Kidney (tissue), 14 donors: ENCODE data around the gene KCNA2. TPM values are rescaled to one million over a fixed set of nuclear protein-coding genes. Genes with fewer than 3 reads are reported as not detected.

Experiments
- DNase-seq, 5 donors: peaks; one replicate each; pipeline ENCODE4 v3.0.0-alpha.2; 2013 to 2020
- FAIRE-seq: peaks from 2 replicates; lab custom pipeline; 2012; peaks lifted over from hg19 to GRCh38; lab: Jason Lieb, UNC
- H3K27ac ChIP-seq, 2 donors: one replicate each; pipeline ENCODE4 v1.7.0; 2013; ENCODE audit warnings: low read depth in 2 of 2, low read length in 2 of 2, inconsistent platforms in 1 of 2
- H3K27me3 ChIP-seq: one replicate; pipeline ENCODE4 v1.7.1; 2013; ENCODE audit warnings: low read length, inconsistent platforms; ENCODE audit not compliant: control insufficient read depth, insufficient read depth
- H3K36me3 ChIP-seq, 3 donors: one replicate each; pipeline versions ENCODE4 v1.7.0 to v1.7.1; 2013; ENCODE audit warnings: low read length in 3 of 3, control low read depth in 1 of 3, inconsistent platforms in 1 of 3; ENCODE audit not compliant: insufficient read depth in 3 of 3, control insufficient read depth in 2 of 3
- H3K4me1 ChIP-seq, 3 donors: one replicate each; pipeline versions ENCODE4 v1.7.0 to v1.7.1; 2013; ENCODE audit warnings: low read length in 3 of 3, inconsistent platforms in 1 of 3, low read depth in 1 of 3; ENCODE audit not compliant: control insufficient read depth in 2 of 3, insufficient read depth in 2 of 3
- H3K4me3 ChIP-seq, 3 donors: one replicate each; pipeline versions ENCODE4 v1.7.0 to v1.8.1; 2013; ENCODE audit warnings: low read length in 3 of 3, control low read depth in 1 of 3, inconsistent platforms in 1 of 3
- H3K9ac ChIP-seq, 3 donors: one replicate each; pipeline versions ENCODE4 v1.7.0 to v1.7.1; 2013; ENCODE audit warnings: low read length in 3 of 3, control low read depth in 1 of 3, inconsistent platforms in 1 of 3
- H3K9me3 ChIP-seq, 3 donors: one replicate each; pipeline versions ENCODE4 v1.7.0 to v1.7.1; 2013; ENCODE audit warnings: low read length in 3 of 3, control low read depth in 1 of 3, inconsistent platforms in 1 of 3; ENCODE audit not compliant: control insufficient read depth in 2 of 3, insufficient read depth in 1 of 3
- intact Hi-C: fragments of 100-400 bp; cut with DNase I; formaldehyde crosslinking; loops from one replicate; pipeline ENCODE4 v1.11.1; 2022
- polyA plus RNA-seq: library from polyadenylated mRNA; stranded (reverse); fragments of 350-450 nt; fragmentation: Illumina TruSeq; extraction: RNeasy Lipid Tissue Mini Kit (QIAGEN cat#74804); gene quantifications from one replicate; pipeline ENCODE4 v1.2.3, GENCODE V29; 2014; ENCODE audit warnings: low read depth, low replicate concordance; ENCODE audit not compliant: insufficient read depth
- total RNA-seq: library from RNA; stranded (reverse); fragmentation: NEBNext Ultra II Directional; extraction: Animal tissue kit (Norgen Biotek cat#: 25700); gene quantifications from one replicate; pipeline ENCODE4 v1.2.1, GENCODE V29; 2021
- TF ChIP-seq, protein P1 (sequence below): IDR thresholded peaks from 3 replicates; pipeline ENCODE4 v1.5.1; 2012; ENCODE audit warnings: mild to moderate bottlenecking, moderate library complexity, borderline replicate concordance; ENCODE audit not compliant: insufficient read depth; ENCODE audit errors: extremely low read depth
- donor health status: control.
- donor health status: control.
- donor health status: control.
- donor health status: control.
- donor health status: control.
- donor health status: DM: yes; HTN: yes; CAD: no.
- donor health status: Normal renal cell carcinoma (clear cell type).

KCNA2 gene
- total and polyA plus RNA-seq, 2 donors from 2014 or later = 0.09 to 1.3 TPM

DNA sequence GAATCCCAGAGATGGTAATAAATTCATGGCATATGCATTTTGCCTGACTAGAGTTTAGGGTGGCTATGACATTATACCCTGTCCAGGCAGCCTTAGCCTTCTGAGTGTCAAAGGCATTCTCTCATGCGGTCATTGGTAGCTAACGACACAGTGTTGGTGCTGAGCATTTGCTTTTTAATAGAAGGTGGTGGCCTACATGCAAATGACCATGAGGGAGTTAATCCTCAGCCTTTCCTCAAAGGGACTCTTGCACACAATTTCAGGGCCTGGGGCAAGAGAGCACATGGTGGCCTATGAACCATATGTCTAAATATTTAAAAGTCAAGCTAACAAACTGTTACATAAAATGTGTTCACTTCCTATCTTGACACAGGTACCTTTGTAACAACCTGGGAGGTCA lies 56.3 kb downstream of the KCNA2 start:
- no peak for DNase-seq
- no peaks in the 10 kb centered on the region for H3K27me3 ChIP-seq
- intact Hi-C loops = no loop called here
- FAIRE-seq = no peak
- H3K4me3 ChIP-seq = no peak overlapping the region
- H3K36me3 ChIP-seq = no peaks in the 10 kb centered on the region
- H3K4me1 ChIP-seq = no peaks in the 10 kb centered on the region
- H3K9ac ChIP-seq = no peak overlapping the region
- TF ChIP-seq, protein P1, sequence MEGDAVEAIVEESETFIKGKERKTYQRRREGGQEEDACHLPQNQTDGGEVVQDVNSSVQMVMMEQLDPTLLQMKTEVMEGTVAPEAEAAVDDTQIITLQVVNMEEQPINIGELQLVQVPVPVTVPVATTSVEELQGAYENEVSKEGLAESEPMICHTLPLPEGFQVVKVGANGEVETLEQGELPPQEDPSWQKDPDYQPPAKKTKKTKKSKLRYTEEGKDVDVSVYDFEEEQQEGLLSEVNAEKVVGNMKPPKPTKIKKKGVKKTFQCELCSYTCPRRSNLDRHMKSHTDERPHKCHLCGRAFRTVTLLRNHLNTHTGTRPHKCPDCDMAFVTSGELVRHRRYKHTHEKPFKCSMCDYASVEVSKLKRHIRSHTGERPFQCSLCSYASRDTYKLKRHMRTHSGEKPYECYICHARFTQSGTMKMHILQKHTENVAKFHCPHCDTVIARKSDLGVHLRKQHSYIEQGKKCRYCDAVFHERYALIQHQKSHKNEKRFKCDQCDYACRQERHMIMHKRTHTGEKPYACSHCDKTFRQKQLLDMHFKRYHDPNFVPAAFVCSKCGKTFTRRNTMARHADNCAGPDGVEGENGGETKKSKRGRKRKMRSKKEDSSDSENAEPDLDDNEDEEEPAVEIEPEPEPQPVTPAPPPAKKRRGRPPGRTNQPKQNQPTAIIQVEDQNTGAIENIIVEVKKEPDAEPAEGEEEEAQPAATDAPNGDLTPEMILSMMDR = no peak
- no peak overlapping the region for H3K27ac ChIP-seq
- no peaks in the 10 kb centered on the region for H3K9me3 ChIP-seq

DNA sequence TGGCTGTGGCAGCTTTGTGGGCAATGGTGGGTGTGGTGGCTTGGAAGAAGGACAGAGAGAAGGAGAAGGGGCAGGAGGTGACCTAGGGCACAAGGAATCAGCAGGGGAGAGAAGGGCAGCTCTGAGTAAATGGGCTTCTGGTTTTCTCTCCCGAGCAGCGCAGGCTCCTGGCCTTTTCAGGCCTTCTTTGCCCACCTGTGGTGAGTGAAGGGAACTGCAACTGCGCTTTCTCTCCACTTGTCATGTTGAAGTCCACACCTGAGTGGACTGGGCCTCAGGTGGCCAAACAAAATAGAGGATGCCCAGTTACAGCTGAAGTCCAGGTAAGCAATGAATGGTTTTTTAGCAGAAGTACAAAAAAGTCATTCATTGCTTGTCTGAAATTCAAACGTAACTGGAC lies 57.8 kb downstream of the KCNA2 start:
- FAIRE-seq = no peak

DNA sequence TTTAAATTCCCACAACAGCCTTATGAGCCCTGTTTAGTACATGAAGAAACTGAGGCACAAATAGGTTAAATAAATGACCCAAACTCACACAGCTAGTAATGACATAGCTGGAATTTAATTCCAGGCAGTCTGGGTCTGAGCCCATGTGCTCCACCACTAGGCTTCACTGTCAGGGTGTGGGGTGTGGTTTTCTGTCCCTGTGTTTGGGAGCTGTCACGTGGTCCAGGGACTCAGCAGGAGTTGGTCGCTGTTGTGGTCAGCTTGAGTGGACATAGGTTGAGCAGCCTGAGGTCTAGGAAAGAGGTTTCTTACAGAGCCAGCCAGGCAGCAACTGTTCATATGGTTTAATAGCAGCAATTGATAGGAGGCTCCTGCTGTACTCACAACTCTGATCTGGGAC lies 59.1 kb downstream of the KCNA2 start:
- intact Hi-C loops = no loop called here
- FAIRE-seq = no peak
- no peak overlapping the region for H3K27ac ChIP-seq
- H3K9ac ChIP-seq = no peak overlapping the region
- no peak overlapping the region for H3K4me3 ChIP-seq
- H3K36me3 ChIP-seq = no peaks in the 10 kb centered on the region
- H3K27me3 ChIP-seq = no peaks in the 10 kb centered on the region
- TF ChIP-seq, protein P1 = no peak
- no peaks in the 10 kb centered on the region for H3K4me1 ChIP-seq
- no peaks in the 10 kb centered on the region for H3K9me3 ChIP-seq
- DNase-seq = no peak

More for the DNA sequence above, 57.8 kb downstream of the KCNA2 start:
- Histone ChIP-seq H3K4me3 (no peak overlapping the region), H3K36me3 (no peaks in the 10 kb centered on the region), H3K9ac (no peak overlapping the region), H3K27me3 (no peaks in the 10 kb centered on the region), H3K4me1 (no peaks in the 10 kb centered on the region), H3K9me3 (no peaks in the 10 kb centered on the region), H3K27ac (no peak overlapping the region)
- intact Hi-C loops = no loop called here
- TF ChIP-seq, protein P1 = peak; percentile 64
- DNase-seq = peak in 1 of 5 donors; percentile 35

DNA sequence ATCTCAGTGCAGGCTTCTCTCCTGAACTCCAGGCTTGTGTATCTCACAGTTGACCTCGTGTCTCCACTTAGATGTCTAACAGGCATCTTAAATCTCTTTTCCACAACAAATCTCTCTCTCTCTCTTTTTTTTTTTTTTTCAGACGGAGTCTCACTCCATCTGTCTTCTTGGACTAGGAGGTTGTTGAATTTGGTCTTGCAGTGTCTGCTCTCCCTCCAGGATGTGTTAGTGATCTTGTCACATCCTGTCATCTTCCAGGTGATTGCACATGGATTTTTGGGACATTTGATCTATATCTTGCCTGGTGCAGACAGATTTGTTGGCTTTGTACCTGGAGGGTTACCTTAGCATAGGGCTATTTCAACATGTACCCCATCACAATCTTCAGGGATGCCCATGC lies 60.7 kb downstream of the KCNA2 start:
- TF ChIP-seq, protein P1 = no peak
- Histone ChIP-seq H3K4me1 (no peaks in the 10 kb centered on the region), H3K27me3 (no peaks in the 10 kb centered on the region), H3K27ac (no peak overlapping the region), H3K4me3 (no peak overlapping the region), H3K9ac (no peak overlapping the region), H3K9me3 (no peaks in the 10 kb centered on the region), H3K36me3 (no peaks in the 10 kb centered on the region)
- intact Hi-C loops = no loop called here
- FAIRE-seq = no peak
- no peak for DNase-seq
